ENCODE results near the gene ATP6V1G1.

Gene ATP6V1G1

DNA sequence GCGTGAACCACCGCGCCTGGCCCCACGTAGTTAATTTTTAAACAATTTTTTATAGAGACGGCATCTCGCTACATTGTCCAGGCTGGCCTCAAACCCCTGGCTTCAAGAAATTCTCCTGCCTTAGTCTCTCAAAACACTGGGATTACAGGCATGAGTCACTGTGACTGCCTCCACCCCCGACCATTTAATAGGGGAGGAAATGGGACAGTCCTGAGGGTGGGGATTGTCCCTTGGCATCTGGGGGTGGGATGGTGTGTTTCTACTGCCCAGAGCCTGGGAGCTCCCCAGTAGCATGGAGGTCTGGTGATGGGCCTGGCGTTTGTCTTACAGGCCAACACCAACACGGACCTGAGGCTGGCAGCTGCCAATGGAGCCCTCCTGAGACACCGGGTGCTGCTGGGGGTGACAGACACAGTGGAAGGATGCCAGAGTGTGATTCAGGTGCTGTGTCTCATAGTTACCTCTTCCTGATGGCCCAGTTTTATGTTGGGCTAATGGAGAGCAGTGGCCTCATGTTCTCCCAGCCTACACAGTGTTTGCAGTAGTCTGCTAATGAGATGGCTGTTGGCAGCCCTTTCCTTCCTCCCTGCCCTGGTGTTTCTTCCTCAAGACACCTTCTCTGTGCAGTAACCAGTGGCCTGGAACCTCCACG is 46.0 kb downstream of the ATP6V1G1 start:
- DNase-seq (ENCODE audit: insufficient read length, low spot score) (no peak), FAIRE-seq (no peak)
- TF ChIP-seq CTCF (IDR thresholded peaks at IDR 0.05; ENCODE audit: insufficient read depth, missing control alignments) = no peak

DNA sequence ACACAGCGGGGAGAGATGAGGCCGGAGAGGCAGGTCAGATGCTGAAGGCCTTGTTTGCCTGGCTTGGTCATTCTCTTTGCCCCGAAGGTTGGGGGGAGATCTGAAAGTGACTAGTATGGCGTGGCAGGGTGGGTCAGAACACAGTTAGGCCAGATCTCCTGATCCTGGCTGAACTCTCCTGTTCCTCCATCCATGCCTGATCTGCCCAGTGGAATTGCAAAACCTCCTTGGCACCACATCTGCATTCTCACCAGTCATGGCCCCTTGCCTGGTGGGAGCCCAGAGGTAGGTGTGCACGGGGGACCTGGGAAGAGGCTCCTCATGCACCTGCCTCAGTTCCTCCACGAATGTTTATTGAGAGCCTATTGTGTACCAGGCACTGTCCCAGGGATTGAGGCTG is 46.8 kb downstream of the ATP6V1G1 start:
- FAIRE-seq = no peak
- no peak for TF ChIP-seq CTCF (IDR thresholded peaks at IDR 0.05; ENCODE audit: insufficient read depth, missing control alignments)
- DNase-seq (ENCODE audit: insufficient read length, low spot score) = no peak

DNA sequence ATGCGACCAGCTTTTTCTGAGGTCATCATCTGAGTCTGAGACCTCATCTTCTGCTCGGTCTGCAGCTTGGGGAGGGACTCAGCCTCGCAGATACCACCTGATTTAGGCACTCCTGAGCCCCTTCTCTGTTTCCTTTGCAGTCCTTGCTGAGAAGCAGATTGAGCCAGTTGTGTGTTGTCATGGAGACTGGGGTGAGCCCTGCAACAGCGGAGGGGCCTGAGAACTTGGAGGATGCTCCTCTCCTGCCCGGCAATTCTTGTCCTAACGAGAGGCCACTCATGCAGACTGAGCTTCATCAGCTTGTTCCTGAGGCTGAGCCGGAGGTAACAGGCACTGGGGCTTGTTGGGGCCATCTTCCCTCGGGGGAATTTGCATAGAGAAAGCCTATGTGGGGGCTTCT is 50.8 kb downstream of the ATP6V1G1 start:
- no peak for DNase-seq (ENCODE audit: insufficient read length, low spot score)
- TF ChIP-seq CTCF (IDR thresholded peaks at IDR 0.05; ENCODE audit: insufficient read depth, missing control alignments) = no peak
- FAIRE-seq = no peak

DNA sequence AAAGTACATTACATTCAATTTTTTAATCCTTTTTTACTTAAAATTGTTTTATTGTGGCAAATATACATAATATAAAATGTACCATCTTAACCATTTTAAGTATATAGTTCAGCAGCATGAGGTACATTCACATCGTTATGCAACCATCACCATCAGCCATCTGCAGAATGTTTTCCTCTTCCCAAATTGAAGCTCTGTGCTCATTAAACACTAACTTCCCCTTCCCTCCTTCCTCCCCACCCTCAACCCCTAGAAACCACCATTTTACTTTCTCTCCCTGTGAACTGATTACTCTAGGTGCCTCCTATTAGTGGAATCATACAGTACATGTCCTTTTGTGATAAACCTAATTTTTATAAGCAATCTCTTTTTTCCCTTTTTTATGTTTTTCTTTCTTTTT is 54.4 kb downstream of the ATP6V1G1 start:
- no peak for TF ChIP-seq CTCF (IDR thresholded peaks at IDR 0.05; ENCODE audit: insufficient read depth, missing control alignments)
- DNase-seq (ENCODE audit: insufficient read length, low spot score) (no peak), FAIRE-seq (no peak)

DNA sequence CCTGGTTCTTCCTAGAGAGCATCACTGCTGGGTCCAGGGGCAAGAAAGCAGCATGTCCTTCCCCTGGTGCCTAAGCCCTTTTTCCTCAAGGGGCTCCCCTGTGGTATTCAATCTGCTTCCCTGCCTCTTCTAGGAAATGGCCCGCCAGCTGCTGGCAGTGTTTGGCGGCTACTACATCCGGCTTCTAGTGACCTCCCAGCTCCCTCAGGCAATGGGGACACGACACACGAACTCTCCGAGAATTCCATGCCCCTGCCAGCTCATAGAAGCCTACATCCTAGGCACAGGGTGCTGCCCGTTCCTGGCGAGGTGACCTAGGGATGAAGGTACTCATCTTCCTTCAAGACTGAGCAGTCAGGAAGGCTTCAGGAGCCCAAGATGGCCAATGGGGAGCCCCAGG is 55.4 kb downstream of the ATP6V1G1 start:
- DNase-seq (ENCODE audit: insufficient read length, low spot score) = no peak
- no peak for FAIRE-seq
- TF ChIP-seq CTCF (IDR thresholded peaks at IDR 0.05; ENCODE audit: insufficient read depth, missing control alignments) = no peak

- DNase-seq (ENCODE audit: insufficient read length, low spot score) (no peak), FAIRE-seq (no peak)
- no peak for TF ChIP-seq CTCF (IDR thresholded peaks at IDR 0.05; ENCODE audit: insufficient read depth, missing control alignments)
Measured at GRCh38 chr9:114643896-114644295, 56.3 kb downstream of the ATP6V1G1 start.
